B cell (primary cell): Measurements from ENCODE around the gene PCDHGC4. TPM values are rescaled to one million over a fixed set of nuclear protein-coding genes. Genes with fewer than 3 reads are reported as not detected.
A peak's percentile ranks its signal among the peaks of the same experiment; 100 is the strongest.

Source experiments
- ATAC-seq: fragments of 200-7000 bp; cut with Tn5 transposase; one replicate; pipeline ENCODE4 v1.10.0; 2021; ENCODE audit warnings: low read depth, mild to moderate bottlenecking, moderate number of reproducible peaks, moderate library complexity
- CTCF ChIA-PET: fragments of 350-600 bp; sonication (Branson Sonifier 250); formaldehyde crosslinking; loops from one replicate; lab custom pipeline; 2021; ENCODE audit warnings: antibody characterized with exemption, inconsistent platforms; lab: Charles Lee
- POLR2A ChIA-PET: fragments of 350-600 bp; sonication (Branson Sonifier 250); formaldehyde crosslinking; loops from one replicate; lab custom pipeline; 2021; ENCODE audit warnings: antibody characterized with exemption; lab: Charles Lee
- DNase-seq: peaks from one replicate; pipeline ENCODE4 v3.0.0; 2013
- H2AFZ ChIP-seq: 2 replicates; pipeline ENCODE4 v1.6.1; 2012; ENCODE audit warnings: mild to moderate bottlenecking, low read depth, low read length; ENCODE audit not compliant: insufficient read depth, poor library complexity, severe bottlenecking
- H3K27ac ChIP-seq, 2 donors: 1 replicate in 1 of 2; 2 replicates in 1 of 2; pipeline ENCODE4 v1.5.1; 2012 to 2013; ENCODE audit warnings: low read length in 2 of 2, mild to moderate bottlenecking in 2 of 2, moderate library complexity in 1 of 2
- H3K27me3 ChIP-seq, 4 experiments: fragments of 200-600 bp in 1 of 4; sonication (generic) in 1 of 4; replicated peaks in 1 of 4; 1 replicate in 2 of 4; 2 replicates in 2 of 4; pipeline versions ENCODE4 v1.6.1 to v1.7.0; 2013 to 2016; ENCODE audit warnings: low read length in 3 of 4, mild to moderate bottlenecking in 2 of 4, mixed read lengths in 1 of 4, moderate library complexity in 1 of 4; ENCODE audit not compliant: insufficient read depth in 4 of 4, control insufficient read depth in 3 of 4; ENCODE audit errors: control extremely low read depth in 1 of 4
- H3K36me3 ChIP-seq, 2 experiments: replicated peaks in 1 of 2; 1 replicate in 1 of 2; 2 replicates in 1 of 2; pipeline versions ENCODE4 v1.6.1 to v1.7.1; 2013; ENCODE audit warnings: low read length in 1 of 2; ENCODE audit not compliant: insufficient read depth in 2 of 2, control insufficient read depth in 1 of 2; ENCODE audit errors: control extremely low read depth in 1 of 2, extremely low read depth in 1 of 2
- H3K4me1 ChIP-seq, 2 donors: fragments of 200-600 bp in 1 of 2; sonication (generic) in 1 of 2; 1 replicate in 1 of 2; 2 replicates in 1 of 2; pipeline versions ENCODE4 v1.5.1 to v1.6.1; 2013 to 2017; ENCODE audit warnings: low read length in 2 of 2; ENCODE audit not compliant: control insufficient read depth in 2 of 2, insufficient read depth in 2 of 2
- H3K4me2 ChIP-seq: replicated peaks from 2 replicates; pipeline ENCODE3; 2012; ENCODE audit warnings: mild to moderate bottlenecking, low read depth, low read length; ENCODE audit not compliant: poor library complexity, severe bottlenecking
- H3K4me3 ChIP-seq, 5 experiments: fragments of 200-600 bp in 1 of 5; sonication (generic) in 1 of 5; 1 replicate in 3 of 5; 2 replicates in 2 of 5; pipeline versions ENCODE4 v1.5.1 to v1.7.0; 2011 to 2016; ENCODE audit warnings: low read length in 4 of 5, mild to moderate bottlenecking in 4 of 5, low read depth in 2 of 5, control low read depth in 1 of 5, moderate library complexity in 1 of 5; ENCODE audit not compliant: insufficient read depth in 1 of 5; ENCODE audit errors: control extremely low read depth in 1 of 5, extremely low read depth in 1 of 5
- H3K79me2 ChIP-seq: fragments of 200-600 bp; sonication (generic); one replicate; pipeline ENCODE4 v1.6.0; 2016; ENCODE audit warnings: low read length; ENCODE audit not compliant: control insufficient read depth, insufficient read depth
- H3K9ac ChIP-seq: fragments of 200-600 bp; sonication (generic); 2 replicates; pipeline ENCODE4 v1.6.1; 2017; ENCODE audit warnings: mild to moderate bottlenecking, low read length, moderate library complexity
- H3K9me3 ChIP-seq, 3 donors: one replicate each; pipeline versions ENCODE4 v1.6.1 to v1.7.1; 2013; ENCODE audit warnings: low read length in 2 of 3; ENCODE audit not compliant: control insufficient read depth in 2 of 3, insufficient read depth in 1 of 3; ENCODE audit errors: control extremely low read depth in 1 of 3
- H4K20me1 ChIP-seq: 2 replicates; pipeline ENCODE4 v1.6.0; 2012; ENCODE audit warnings: mild to moderate bottlenecking, low read length; ENCODE audit not compliant: insufficient read depth, control insufficient read depth, poor library complexity, severe bottlenecking
- H3K27ac Mint-ChIP-seq: one replicate; pipeline ENCODE4 v1.8.0; 2021; ENCODE audit warnings: mixed read lengths
- H3K27me3 Mint-ChIP-seq: one replicate; pipeline ENCODE4 v1.8.0; 2021; ENCODE audit warnings: mixed read lengths
- H3K4me1 Mint-ChIP-seq: one replicate; pipeline ENCODE4 v1.8.0; 2021; ENCODE audit warnings: mixed read lengths
- H3K4me3 Mint-ChIP-seq: one replicate; pipeline ENCODE4 v1.8.0; 2021; ENCODE audit warnings: mixed read lengths
- H3K9me3 Mint-ChIP-seq: one replicate; pipeline ENCODE4 v1.8.0; 2022; ENCODE audit warnings: mixed read lengths; ENCODE audit not compliant: insufficient read depth
- EZH2 ChIP-seq: IDR thresholded peaks from 2 replicates; pipeline ENCODE4 v1.6.1; 2012; ENCODE audit warnings: borderline replicate concordance, low read depth, mild to moderate bottlenecking, moderate library complexity, low read length; ENCODE audit not compliant: insufficient read depth, poor library complexity, severe bottlenecking
- WGBS: methylation state at CpG from one replicate; pipeline ENCODE4 v1.1.5; 2013; ENCODE audit warnings: missing lambda C conversion rate; ENCODE audit not compliant: insufficient coverage; 5-methylcytosine and 5-hydroxymethylcytosine counted together
- intact Hi-C: fragments of 100-400 bp; cut with micrococcal nuclease; formaldehyde crosslinking; loops from one replicate; pipeline ENCODE4 v1.10.0; 2022
- polyA plus RNA-seq: library from polyadenylated mRNA; depleted of rRNA; stranded (reverse); fragments of >200 nt; gene quantifications from 2 replicates; pipeline ENCODE4 v1.2.3, GENCODE V29; 2012
- total RNA-seq, 2 donors: library from RNA; stranded (reverse); fragments of 120-200 nt in 1 of 2; gene quantifications; 1 replicate in 1 of 2; 2 replicates in 1 of 2; pipeline versions ENCODE4 v1.2.3 to v1.2.4, GENCODE V29; 2013 to 2022
- TF ChIP-seq, protein P1 (sequence below): fragments of 200-600 bp; IDR thresholded peaks from one replicate; pipeline ENCODE4 v1.8.0; 2022; ENCODE audit warnings: antibody characterized with exemption, mild to moderate bottlenecking

PCDHGC4 gene
- total and polyA plus RNA-seq, 2 donors (not counting 1 experiment from before 2014, with no cell fraction given): 0.09 to 0.42 TPM

DNA sequence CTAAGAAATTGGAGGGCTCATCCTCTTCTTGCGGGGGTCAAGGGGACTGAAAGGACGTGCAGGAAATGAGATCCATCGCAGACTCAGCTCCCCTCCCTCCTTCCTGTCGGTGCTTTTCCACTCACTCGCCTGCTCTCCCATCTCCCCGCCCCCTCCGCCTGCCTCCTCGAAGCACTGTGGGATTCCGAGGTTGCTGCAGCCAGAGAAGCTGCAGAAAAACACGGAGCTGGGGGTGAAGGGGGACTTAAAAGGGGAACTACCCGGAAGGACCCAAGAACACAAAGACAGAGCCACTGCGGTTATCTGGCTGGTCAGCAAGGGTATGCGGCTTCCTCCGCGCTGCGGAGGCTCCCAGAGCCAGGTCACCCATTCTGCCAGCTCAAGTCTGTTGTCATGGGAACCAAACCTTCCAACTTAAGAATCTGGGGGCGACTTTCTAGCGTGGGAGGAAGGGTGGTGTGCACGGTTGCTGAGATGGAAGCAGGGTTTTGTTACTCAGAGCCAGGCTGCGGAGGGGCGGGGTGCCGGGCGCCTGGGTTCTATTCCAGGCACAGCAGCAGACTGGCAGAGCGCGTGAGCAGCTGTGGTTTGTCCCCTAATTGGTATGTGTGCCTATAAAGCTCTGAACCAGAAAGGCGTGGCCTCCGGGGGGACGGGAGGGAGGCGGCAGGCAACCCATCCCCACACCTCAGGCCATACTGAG is 28.9 kb downstream of the PCDHGC4 start:
- Histone ChIP-seq H3K27ac (no peak overlapping the region), H2AFZ (peak overlapping the region; percentile 39), H3K9me3 (peaks cover 0 to 13% (median 0%) of the 10 kb centered on the region in 3 donors), H3K4me1 (peaks cover 45 to 76% of the 10 kb centered on the region in 2 donors), H3K36me3 (peaks cover 0 to 41% of the 10 kb centered on the region in 2 experiments), H3K79me2 (no peaks in the 10 kb centered on the region), H3K27me3 (no peaks in the 10 kb centered on the region), H3K4me3 (peak overlapping the region; percentile 31 to 64 (median 54)), H3K9ac (peak overlapping the region; percentile 60), H3K4me2 (peak overlapping the region; percentile 86), H4K20me1 (peaks cover 10% of the 10 kb centered on the region)
- TF ChIP-seq EZH2: no peak
- TF ChIP-seq, protein P1, sequence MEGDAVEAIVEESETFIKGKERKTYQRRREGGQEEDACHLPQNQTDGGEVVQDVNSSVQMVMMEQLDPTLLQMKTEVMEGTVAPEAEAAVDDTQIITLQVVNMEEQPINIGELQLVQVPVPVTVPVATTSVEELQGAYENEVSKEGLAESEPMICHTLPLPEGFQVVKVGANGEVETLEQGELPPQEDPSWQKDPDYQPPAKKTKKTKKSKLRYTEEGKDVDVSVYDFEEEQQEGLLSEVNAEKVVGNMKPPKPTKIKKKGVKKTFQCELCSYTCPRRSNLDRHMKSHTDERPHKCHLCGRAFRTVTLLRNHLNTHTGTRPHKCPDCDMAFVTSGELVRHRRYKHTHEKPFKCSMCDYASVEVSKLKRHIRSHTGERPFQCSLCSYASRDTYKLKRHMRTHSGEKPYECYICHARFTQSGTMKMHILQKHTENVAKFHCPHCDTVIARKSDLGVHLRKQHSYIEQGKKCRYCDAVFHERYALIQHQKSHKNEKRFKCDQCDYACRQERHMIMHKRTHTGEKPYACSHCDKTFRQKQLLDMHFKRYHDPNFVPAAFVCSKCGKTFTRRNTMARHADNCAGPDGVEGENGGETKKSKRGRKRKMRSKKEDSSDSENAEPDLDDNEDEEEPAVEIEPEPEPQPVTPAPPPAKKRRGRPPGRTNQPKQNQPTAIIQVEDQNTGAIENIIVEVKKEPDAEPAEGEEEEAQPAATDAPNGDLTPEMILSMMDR: no peak
- H3K4me3 Mint-ChIP-seq: peak overlapping the region; percentile 92
- no peaks in the 10 kb centered on the region for H3K27me3 Mint-ChIP-seq
- intact Hi-C loops: loop anchor here (2.0 kb wide), 2 partner anchors 21 to 193 kb away; partner anchors contain the start of gene TAF7
- peaks cover 3% of the 10 kb centered on the region for H3K9me3 Mint-ChIP-seq
- POLR2A ChIA-PET: no interaction called here
- DNase-seq: peak; percentile 54
- peak overlapping the region; percentile 78 for H3K27ac Mint-ChIP-seq
- CTCF ChIA-PET: interaction anchor here (0.8 to 12.8 kb wide), 17 partner anchors 11 to 193 kb away, joined by 3 to 176 read pairs (median 6); partner anchors contain the start of genes PCDHGA10, PCDHGA11, PCDHGA12 and PCDHGC3
- peaks cover 71% of the 10 kb centered on the region for H3K4me1 Mint-ChIP-seq
- 21% methylated on average over 18 of the region's 29 CpGs for WGBS
- ATAC-seq: peak; percentile 12
